Breast epithelium (tissue), 4 donors: ENCODE results near the gene UBE3B. TPM values are rescaled to one million over a fixed set of nuclear protein-coding genes. Genes with fewer than 3 reads are reported as not detected.

Experiments used
- DNase-seq, 2 donors: peaks; one replicate each; pipeline ENCODE4 v3.0.0-alpha.2; 2019; ENCODE audit warnings: low spot score in 2 of 2
- H3K27ac ChIP-seq, 2 donors: fragments of 200-600 bp; sonication (generic) in 1 of 2; one replicate each; pipeline ENCODE4 v1.5.1; 2016 to 2019; ENCODE audit warnings: mild to moderate bottlenecking in 1 of 2
- H3K27me3 ChIP-seq, 2 donors: fragments of 200-600 bp; sonication (generic) in 1 of 2; one replicate each; pipeline versions ENCODE4 v1.5.1 to v1.6.0; 2017 to 2019; ENCODE audit warnings: control low read depth in 1 of 2, mild to moderate bottlenecking in 1 of 2
- H3K36me3 ChIP-seq: fragments of 200-600 bp; one replicate; pipeline ENCODE4 v1.5.1; 2019
- H3K4me1 ChIP-seq, 2 donors: fragments of 200-600 bp; sonication (generic); one replicate each; pipeline ENCODE4 v1.5.1; 2016 to 2019; ENCODE audit warnings: control low read depth in 1 of 2
- H3K4me3 ChIP-seq, 3 donors: fragments of 200-600 bp; sonication (generic); 1 replicate in 2 of 3; 2 replicates in 1 of 3; pipeline ENCODE4 v1.5.1; 2016 to 2019; ENCODE audit warnings: mild to moderate bottlenecking in 3 of 3, moderate library complexity in 2 of 3
- H3K9me3 ChIP-seq, 2 donors: fragments of 200-600 bp; sonication (generic) in 1 of 2; one replicate each; pipeline ENCODE4 v1.5.1; 2016 to 2019; ENCODE audit warnings: control low read depth in 1 of 2
- POLR2A ChIP-seq: fragments of 450-650 bp; IDR thresholded peaks from one replicate; pipeline ENCODE4 v1.6.1; 2016; ENCODE audit warnings: antibody characterized with exemption, mild to moderate bottlenecking, moderate library complexity
- POLR2AphosphoS5 ChIP-seq, 3 donors: sonication (generic); formaldehyde crosslinking; IDR thresholded peaks; one replicate each; pipeline ENCODE4 v1.6.1; 2017; ENCODE audit warnings: antibody characterized with exemption in 3 of 3
- intact Hi-C: fragments of 100-400 bp; cut with DNase I; formaldehyde crosslinking; loops from one replicate; pipeline ENCODE4 v1.15.1; 2023; ENCODE audit warnings: low total_unique reads
- total RNA-seq, 3 donors: library from RNA; depleted of rRNA; stranded (reverse); fragments of >200 nt; gene quantifications; one replicate each; pipeline ENCODE4 v1.1.0, GENCODE V29; 2016
- TF ChIP-seq, protein P1 (sequence below), 3 donors: fragments of 450-650 bp; IDR thresholded peaks; one replicate each; pipeline ENCODE4 v1.5.1; 2016 to 2017; ENCODE audit warnings: antibody characterized with exemption in 3 of 3, mild to moderate bottlenecking in 3 of 3, moderate library complexity in 3 of 3

The UBE3B gene
- total RNA-seq, 3 donors from 2014 or later = 34.7 to 54.7 (median 47.7) TPM

DNA sequence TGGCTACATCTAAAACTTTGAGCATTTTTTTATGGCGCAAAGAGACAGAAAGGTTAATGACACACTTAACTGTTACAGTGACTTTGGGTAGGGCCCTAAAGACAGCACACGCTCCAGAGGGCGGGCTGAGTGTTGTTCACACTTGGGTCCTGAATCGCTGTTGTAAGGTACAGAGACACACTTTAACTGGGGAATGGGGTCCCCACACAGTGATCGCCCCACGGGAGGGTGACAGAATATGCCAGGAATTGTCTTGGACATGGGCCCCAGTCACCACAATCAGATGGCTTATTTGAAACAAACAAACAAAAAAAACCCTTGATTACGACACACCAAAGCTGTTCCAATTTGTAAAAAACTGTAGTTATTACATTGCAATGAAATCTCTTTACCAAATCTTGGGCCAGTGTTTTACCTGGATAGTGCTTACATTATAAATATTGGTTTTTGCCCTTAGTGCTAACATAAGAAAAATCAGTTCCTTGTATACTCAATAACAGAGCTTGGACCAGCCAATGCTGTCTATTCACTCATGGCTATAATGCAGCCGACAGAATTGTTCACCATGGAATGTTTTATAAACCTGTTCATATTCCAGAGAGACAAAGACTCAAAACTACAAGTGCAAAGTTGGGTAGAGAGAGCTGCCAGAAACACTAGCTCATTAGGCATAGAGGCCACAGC, 28.6 kb upstream of the UBE3B start:
- no peaks in the 10 kb centered on the region for H3K9me3 ChIP-seq
- H3K27me3 ChIP-seq = no peaks in the 10 kb centered on the region
- no peak overlapping the region for H3K4me3 ChIP-seq
- H3K27ac ChIP-seq = no peak overlapping the region
- no peaks in the 10 kb centered on the region for H3K36me3 ChIP-seq
- no peaks in the 10 kb centered on the region for H3K4me1 ChIP-seq
- intact Hi-C loops = no loop called here
- no peak for TF ChIP-seq POLR2A
- TF ChIP-seq, protein P1, sequence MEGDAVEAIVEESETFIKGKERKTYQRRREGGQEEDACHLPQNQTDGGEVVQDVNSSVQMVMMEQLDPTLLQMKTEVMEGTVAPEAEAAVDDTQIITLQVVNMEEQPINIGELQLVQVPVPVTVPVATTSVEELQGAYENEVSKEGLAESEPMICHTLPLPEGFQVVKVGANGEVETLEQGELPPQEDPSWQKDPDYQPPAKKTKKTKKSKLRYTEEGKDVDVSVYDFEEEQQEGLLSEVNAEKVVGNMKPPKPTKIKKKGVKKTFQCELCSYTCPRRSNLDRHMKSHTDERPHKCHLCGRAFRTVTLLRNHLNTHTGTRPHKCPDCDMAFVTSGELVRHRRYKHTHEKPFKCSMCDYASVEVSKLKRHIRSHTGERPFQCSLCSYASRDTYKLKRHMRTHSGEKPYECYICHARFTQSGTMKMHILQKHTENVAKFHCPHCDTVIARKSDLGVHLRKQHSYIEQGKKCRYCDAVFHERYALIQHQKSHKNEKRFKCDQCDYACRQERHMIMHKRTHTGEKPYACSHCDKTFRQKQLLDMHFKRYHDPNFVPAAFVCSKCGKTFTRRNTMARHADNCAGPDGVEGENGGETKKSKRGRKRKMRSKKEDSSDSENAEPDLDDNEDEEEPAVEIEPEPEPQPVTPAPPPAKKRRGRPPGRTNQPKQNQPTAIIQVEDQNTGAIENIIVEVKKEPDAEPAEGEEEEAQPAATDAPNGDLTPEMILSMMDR (IDR thresholded peaks at IDR 0.05) = no peak
- no peak for TF ChIP-seq POLR2AphosphoS5 (IDR thresholded peaks at IDR 0.05)
- no peak for DNase-seq

DNA sequence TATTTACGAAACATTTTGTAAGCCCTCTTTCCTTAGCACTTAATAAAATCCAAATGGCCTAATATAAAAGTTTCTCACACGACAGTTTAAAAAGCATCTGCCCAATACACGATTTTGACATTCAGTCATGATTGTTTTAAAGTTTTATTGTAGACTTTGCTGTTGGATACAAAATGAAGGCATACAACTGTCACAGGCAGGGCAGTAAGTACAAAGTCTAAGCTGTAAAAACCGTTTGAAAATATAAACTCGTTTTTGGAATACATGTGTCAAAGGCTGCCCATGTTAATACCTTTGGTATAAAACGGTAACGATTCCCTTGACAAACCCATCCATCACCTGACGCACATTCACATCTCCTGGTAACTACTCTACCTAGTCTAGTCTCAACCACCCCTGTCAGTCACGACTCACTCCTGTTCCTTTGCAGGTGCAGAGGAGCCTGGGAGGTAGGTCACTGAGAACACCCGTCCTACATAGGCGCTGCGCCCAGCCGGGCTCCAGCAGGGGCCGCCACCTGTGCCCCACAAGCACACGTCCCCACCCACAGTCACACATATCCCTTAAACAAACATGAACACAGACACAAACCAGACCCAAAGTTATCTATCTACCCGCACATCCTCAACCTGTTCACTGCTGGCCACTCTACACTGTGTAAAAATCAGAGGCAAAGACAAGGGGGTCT, 27.4 kb upstream of the UBE3B start:
- H3K36me3 ChIP-seq = no peaks in the 10 kb centered on the region

DNA sequence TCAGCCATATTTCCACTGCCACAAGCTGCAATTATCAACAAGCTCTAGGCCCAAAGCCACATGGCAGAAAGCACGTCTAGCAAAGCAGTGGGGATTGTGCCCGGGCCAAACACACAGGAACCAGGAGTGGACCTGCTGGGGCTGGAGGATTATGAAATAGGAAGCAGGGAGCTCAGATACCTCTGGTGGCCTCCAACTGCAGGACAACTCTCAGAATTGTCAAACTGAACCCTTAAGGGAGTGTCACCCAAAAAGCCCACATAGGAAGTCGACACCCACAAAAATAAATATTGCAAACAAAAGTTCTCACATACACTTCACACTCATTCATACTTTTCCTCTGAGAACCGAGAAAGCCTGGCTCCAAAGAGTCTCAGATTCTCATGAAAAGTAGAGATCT, 26.5 kb upstream of the UBE3B start:
- TF ChIP-seq POLR2AphosphoS5 (IDR thresholded peaks at IDR 0.05) = no peak
- no peak for TF ChIP-seq POLR2A
- TF ChIP-seq, protein P1 (IDR thresholded peaks at IDR 0.05) = no peak
- no peak overlapping the region for H3K4me3 ChIP-seq
- H3K27ac ChIP-seq = no peak overlapping the region
- intact Hi-C loops = no loop called here
- H3K4me1 ChIP-seq = no peaks in the 10 kb centered on the region
- H3K9me3 ChIP-seq = no peaks in the 10 kb centered on the region
- H3K27me3 ChIP-seq = no peaks in the 10 kb centered on the region
- DNase-seq = no peak
- H3K36me3 ChIP-seq = no peaks in the 10 kb centered on the region

More for the DNA sequence above, 27.4 kb upstream of the UBE3B start:
- peak overlapping the region in 1 of 2 donors; percentile 25 for H3K27ac ChIP-seq
- H3K4me3 ChIP-seq = no peak overlapping the region
- TF ChIP-seq POLR2AphosphoS5 (IDR thresholded peaks at IDR 0.05) (no peak), POLR2A (no peak)
- TF ChIP-seq, protein P1 (IDR thresholded peaks at IDR 0.05) = no peak
- H3K4me1 ChIP-seq = no peaks in the 10 kb centered on the region
- no peaks in the 10 kb centered on the region for H3K9me3 ChIP-seq
- H3K27me3 ChIP-seq = no peaks in the 10 kb centered on the region
- no peak for DNase-seq
- intact Hi-C loops = no loop called here

DNA sequence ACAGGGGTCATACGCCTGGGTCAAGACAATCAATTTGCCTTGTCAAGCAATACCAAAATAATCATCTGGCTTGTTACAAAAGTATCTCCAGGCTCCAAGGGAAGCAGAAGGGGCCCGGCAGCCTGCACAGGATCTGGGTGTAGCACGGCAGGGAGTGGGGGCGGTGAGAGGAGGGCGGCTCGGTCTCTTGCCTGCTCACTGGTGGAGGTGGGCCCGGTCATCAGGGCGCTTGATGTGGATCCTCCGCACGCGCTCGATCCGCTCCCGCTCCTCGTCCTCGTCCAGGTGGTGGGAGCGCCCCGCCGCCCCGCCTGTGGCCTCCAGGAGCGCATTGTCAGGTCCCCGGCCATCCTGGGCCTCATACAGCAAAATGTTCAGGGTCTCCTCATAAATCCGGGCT, 26.0 kb upstream of the UBE3B start:
- Histone ChIP-seq H3K27me3 (no peaks in the 10 kb centered on the region), H3K36me3 (no peaks in the 10 kb centered on the region), H3K4me1 (no peaks in the 10 kb centered on the region), H3K9me3 (no peaks in the 10 kb centered on the region), H3K27ac (no peak overlapping the region), H3K4me3 (no peak overlapping the region)
- TF ChIP-seq, protein P1 (IDR thresholded peaks at IDR 0.05) = no peak
- no peak for TF ChIP-seq POLR2A
- no peak for TF ChIP-seq POLR2AphosphoS5 (IDR thresholded peaks at IDR 0.05)
- intact Hi-C loops = no loop called here
- DNase-seq = no peak

DNA sequence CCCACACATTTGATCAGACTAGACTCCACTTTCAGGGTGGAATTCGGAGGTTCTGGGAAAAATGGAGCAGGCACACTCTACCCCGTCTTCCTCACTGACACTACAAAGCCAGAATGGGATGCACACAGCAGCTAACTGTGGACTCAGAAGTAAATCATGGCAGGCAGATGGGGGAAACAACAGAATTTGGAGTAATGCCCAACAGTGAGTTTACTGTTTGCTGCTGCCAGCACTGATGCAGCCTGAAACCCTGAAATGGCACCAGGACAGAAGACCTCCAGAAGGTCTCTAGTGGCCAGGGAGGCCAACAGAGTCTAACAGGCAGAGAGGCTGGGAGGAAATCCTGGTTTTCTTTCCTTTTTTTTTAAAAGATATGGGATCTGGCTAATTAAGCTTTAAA, 24.9 kb upstream of the UBE3B start:
- no peaks in the 10 kb centered on the region for H3K4me1 ChIP-seq
- no peaks in the 10 kb centered on the region for H3K36me3 ChIP-seq

More for the DNA sequence above, 24.9 kb upstream of the UBE3B start:
- Histone ChIP-seq H3K27ac (peak overlapping the region in 1 of 2 donors; percentile 32), H3K9me3 (no peaks in the 10 kb centered on the region), H3K27me3 (no peaks in the 10 kb centered on the region), H3K4me3 (no peak overlapping the region)
- intact Hi-C loops = no loop called here
- TF ChIP-seq POLR2A (no peak), POLR2AphosphoS5 (IDR thresholded peaks at IDR 0.05) (no peak)
- TF ChIP-seq, protein P1 (IDR thresholded peaks at IDR 0.05) = no peak
- no peak for DNase-seq
